Stimulated activated CD4-positive, alpha-beta T cell treated with anti-CD3 and anti-CD28 coated beads, Interleukin-2, amount 100 ng/mL, for 4 hours (primary cell): ENCODE measurements around the gene TMCO4.

Source experiments
- DNase-seq: peaks from one replicate; pipeline ENCODE4 v3.0.0-alpha.2; 2020; ENCODE audit warnings: low read depth

The TMCO4 gene

GRCh38 chr1:19682901-19683300 lies 116.8 kb downstream of the TMCO4 start:
- DNase-seq, result no peak

GRCh38 chr1:19682257-19682656 lies 117.5 kb downstream of the TMCO4 start:
- no peak for DNase-seq

- DNase-seq, result no peak
Observed at GRCh38 chr1:19680644-19681043, 119.1 kb downstream of the TMCO4 start.

- DNase-seq, result no peak
Observed at GRCh38 chr1:19679691-19680090, 120.0 kb downstream of the TMCO4 start.

- DNase-seq, result no peak
Observed at GRCh38 chr1:19678931-19679453, 120.7 kb downstream of the TMCO4 start.

- no peak for DNase-seq
Observed at GRCh38 chr1:19678493-19678892, 121.2 kb downstream of the TMCO4 start.

- no peak for DNase-seq
Observed at GRCh38 chr1:19676438-19676922, 123.2 kb downstream of the TMCO4 start.

- DNase-seq, result no peak
Observed at GRCh38 chr1:19675797-19676196, 123.9 kb downstream of the TMCO4 start.

GRCh38 chr1:19672237-19672636 lies 127.5 kb downstream of the TMCO4 start:
- DNase-seq, result no peak

GRCh38 chr1:19670787-19671186 lies 128.9 kb downstream of the TMCO4 start:
- DNase-seq, result no peak

- DNase-seq, result no peak
Observed at GRCh38 chr1:19668888-19669287, 130.8 kb downstream of the TMCO4 start.

GRCh38 chr1:19665496-19666465 lies 133.9 kb downstream of the TMCO4 start:
- no peak for DNase-seq

- DNase-seq, result no peak
Observed at GRCh38 chr1:19665186-19665495, 134.6 kb downstream of the TMCO4 start.

- DNase-seq, result no peak
Observed at GRCh38 chr1:19664453-19665185, 135.1 kb downstream of the TMCO4 start, which contains the start of gene HTR6. Gene HTR6, plus strand, starts transcription at chr1:19664875. Its CDS starts 879 bp downstream, at chr1:19665754.

GRCh38 chr1:19662313-19662712 lies 137.4 kb downstream of the TMCO4 start:
- no peak for DNase-seq

GRCh38 chr1:19661721-19662228 lies 137.9 kb downstream of the TMCO4 start:
- peak; percentile 26 for DNase-seq

GRCh38 chr1:19658186-19658585 lies 141.5 kb downstream of the TMCO4 start:
- no peak for DNase-seq

GRCh38 chr1:19657511-19657910 lies 142.2 kb downstream of the TMCO4 start:
- DNase-seq, result no peak

GRCh38 chr1:19656780-19657466 lies 142.8 kb downstream of the TMCO4 start:
- DNase-seq, result no peak

GRCh38 chr1:19656134-19656779 lies 143.5 kb downstream of the TMCO4 start:
- DNase-seq, result no peak

- DNase-seq, result no peak
Observed at GRCh38 chr1:19655718-19656080, 144.0 kb downstream of the TMCO4 start.
